ENCODE results near the gene ZNF778. TPM values are rescaled to one million over a fixed set of nuclear protein-coding genes. Genes with fewer than 3 reads are reported as not detected.
"Not testable (repeated sequence)": the region's sequence is repeated elsewhere in the genome, so short reads cannot be mapped to it uniquely, and the experiment has no call there.

Gene ZNF778
- polyA plus RNA-seq, 3 donors: 5.9 to 8.0 (median 7.5) TPM

- DNase-seq: no peak
Observed at GRCh38 chr16:89253548-89254287, 36.2 kb downstream of the ZNF778 start.

- DNase-seq: peak; percentile 76
Observed at GRCh38 chr16:89256651-89257254, 39.2 kb downstream of the ZNF778 start.

GRCh38 chr16:89257281-89257731, 39.8 kb downstream of the ZNF778 start:
- DNase-seq: no peak

- DNase-seq: no peak
Observed at GRCh38 chr16:89257757-89258465, 40.4 kb downstream of the ZNF778 start.

- DNase-seq: not testable (repeated sequence)
Observed at GRCh38 chr16:89259901-89260300, 42.4 kb downstream of the ZNF778 start.

GRCh38 chr16:89261691-89262563, 44.4 kb downstream of the ZNF778 start:
- DNase-seq: no peak

GRCh38 chr16:89264800-89265550, 47.5 kb downstream of the ZNF778 start:
- no peak for DNase-seq

GRCh38 chr16:89265647-89266046, 48.1 kb downstream of the ZNF778 start:
- no peak for DNase-seq

- DNase-seq: no peak
Observed at GRCh38 chr16:89266521-89267134, 49.1 kb downstream of the ZNF778 start.

GRCh38 chr16:89267746-89268145, 50.2 kb downstream of the ZNF778 start:
- not testable (repeated sequence) for DNase-seq

GRCh38 chr16:89268585-89268984, 51.1 kb downstream of the ZNF778 start:
- no peak for DNase-seq

GRCh38 chr16:89268987-89269735, 51.7 kb downstream of the ZNF778 start:
- no peak for DNase-seq

GRCh38 chr16:89269805-89270665, 52.5 kb downstream of the ZNF778 start:
- no peak for DNase-seq

- no peak for DNase-seq
Observed at GRCh38 chr16:89270666-89271345, 53.3 kb downstream of the ZNF778 start.

- DNase-seq: no peak
Observed at GRCh38 chr16:89272631-89273030, 55.1 kb downstream of the ZNF778 start.

GRCh38 chr16:89273741-89274472, 56.4 kb downstream of the ZNF778 start:
- no peak for DNase-seq

GRCh38 chr16:89274561-89275283, 57.2 kb downstream of the ZNF778 start:
- DNase-seq: no peak
